Loucy (cell line): ENCODE measurements around the gene MRGPRE.

ENCODE experiments used
- H2AFZ ChIP-seq: fragments of 200-600 bp; sonication (generic); 2 replicates; pipeline ENCODE4 v1.6.0; 2016; ENCODE audit warnings: antibody characterized with exemption, mild to moderate bottlenecking, low read length, moderate library complexity
- H3F3A ChIP-seq: fragments of 200-600 bp; 2 replicates; pipeline ENCODE4 v1.6.0; 2016; ENCODE audit warnings: antibody characterized with exemption, low read depth, mild to moderate bottlenecking
- H3K27me3 ChIP-seq: fragments of 200-600 bp; sonication (generic); 2 replicates; pipeline ENCODE4 v1.6.1; 2014; ENCODE audit warnings: low read length, mild to moderate bottlenecking; ENCODE audit not compliant: insufficient read depth, poor library complexity, severe bottlenecking
- H3K36me3 ChIP-seq: fragments of 200-600 bp; sonication (generic); 2 replicates; pipeline ENCODE4 v1.6.1; 2016; ENCODE audit warnings: low read length; ENCODE audit not compliant: insufficient read depth
- H3K4me1 ChIP-seq: fragments of 200-600 bp; sonication (generic); 2 replicates; pipeline ENCODE4 v1.5.1; 2014; ENCODE audit warnings: low read length, mild to moderate bottlenecking; ENCODE audit not compliant: insufficient read depth, poor library complexity, severe bottlenecking
- H3K4me2 ChIP-seq: fragments of 200-600 bp; sonication (generic); 2 replicates; pipeline ENCODE4 v1.6.0; 2014; ENCODE audit warnings: antibody characterized with exemption, low read length, low read depth, mild to moderate bottlenecking; ENCODE audit not compliant: poor library complexity, severe bottlenecking
- H3K4me3 ChIP-seq: fragments of 200-600 bp; sonication (generic); 2 replicates; pipeline ENCODE4 v1.5.1; 2014; ENCODE audit warnings: low read length, mild to moderate bottlenecking, mixed read lengths; ENCODE audit not compliant: poor library complexity, severe bottlenecking
- H3K79me2 ChIP-seq: fragments of 200-600 bp; sonication (generic); 2 replicates; pipeline ENCODE4 v1.6.1; 2014; ENCODE audit warnings: low read length; ENCODE audit not compliant: insufficient read depth
- H3K9ac ChIP-seq: fragments of 200-600 bp; sonication (generic); 2 replicates; pipeline ENCODE4 v1.6.0; 2014; ENCODE audit warnings: mild to moderate bottlenecking, low read depth, low read length, moderate library complexity; ENCODE audit not compliant: poor library complexity, severe bottlenecking
- H3K9me2 ChIP-seq: fragments of 200-600 bp; sonication (generic); replicated peaks from 2 replicates; pipeline ENCODE4 v1.6.1; 2016; ENCODE audit warnings: low read depth, low read length, mixed read lengths
- H3K9me3 ChIP-seq: fragments of 200-600 bp; sonication (generic); 2 replicates; pipeline ENCODE4 v1.6.1; 2014; ENCODE audit warnings: mild to moderate bottlenecking, antibody characterized with exemption, low read length, low read depth; ENCODE audit not compliant: insufficient read depth
- H4K20me1 ChIP-seq: fragments of 200-600 bp; sonication (generic); 2 replicates; pipeline ENCODE4 v1.6.0; 2014; ENCODE audit warnings: antibody characterized with exemption, low read length, mild to moderate bottlenecking; ENCODE audit not compliant: insufficient read depth, poor library complexity, severe bottlenecking
- CTCF ChIP-seq: fragments of 200-600 bp; sonication (generic); conservative IDR thresholded peaks from 2 replicates; pipeline ENCODE4 v1.5.1; 2014; ENCODE audit warnings: mild to moderate bottlenecking, antibody characterized with exemption, low read length
- EZH2phosphoT487 ChIP-seq: fragments of 200-600 bp; IDR thresholded peaks from 2 replicates; pipeline ENCODE4 v1.6.1; 2018; ENCODE audit warnings: antibody characterized with exemption, mild to moderate bottlenecking, moderate library complexity, borderline replicate concordance

Gene MRGPRE

GRCh38 chr11:3214420-3214699 lies 17.9 kb downstream of the MRGPRE start:
- Histone ChIP-seq H3K9me2 (no peaks in the 10 kb centered on the region), H4K20me1 (no peaks in the 10 kb centered on the region), H3K4me1 (peaks cover 24% of the 10 kb centered on the region), H3K4me2 (no peak overlapping the region), H3F3A (no peaks in the 10 kb centered on the region), H3K4me3 (no peak overlapping the region), H3K9me3 (0 out of 2 replicates have a peak, but pooled peaks cover 3% of the 10 kb centered on the region), H3K9ac (no peak overlapping the region), H2AFZ (no peak overlapping the region), H3K79me2 (no peaks in the 10 kb centered on the region), H3K27me3 (no peaks in the 10 kb centered on the region), H3K36me3 (no peaks in the 10 kb centered on the region)
- no peak for TF ChIP-seq EZH2phosphoT487
- TF ChIP-seq CTCF, result no peak

DNA sequence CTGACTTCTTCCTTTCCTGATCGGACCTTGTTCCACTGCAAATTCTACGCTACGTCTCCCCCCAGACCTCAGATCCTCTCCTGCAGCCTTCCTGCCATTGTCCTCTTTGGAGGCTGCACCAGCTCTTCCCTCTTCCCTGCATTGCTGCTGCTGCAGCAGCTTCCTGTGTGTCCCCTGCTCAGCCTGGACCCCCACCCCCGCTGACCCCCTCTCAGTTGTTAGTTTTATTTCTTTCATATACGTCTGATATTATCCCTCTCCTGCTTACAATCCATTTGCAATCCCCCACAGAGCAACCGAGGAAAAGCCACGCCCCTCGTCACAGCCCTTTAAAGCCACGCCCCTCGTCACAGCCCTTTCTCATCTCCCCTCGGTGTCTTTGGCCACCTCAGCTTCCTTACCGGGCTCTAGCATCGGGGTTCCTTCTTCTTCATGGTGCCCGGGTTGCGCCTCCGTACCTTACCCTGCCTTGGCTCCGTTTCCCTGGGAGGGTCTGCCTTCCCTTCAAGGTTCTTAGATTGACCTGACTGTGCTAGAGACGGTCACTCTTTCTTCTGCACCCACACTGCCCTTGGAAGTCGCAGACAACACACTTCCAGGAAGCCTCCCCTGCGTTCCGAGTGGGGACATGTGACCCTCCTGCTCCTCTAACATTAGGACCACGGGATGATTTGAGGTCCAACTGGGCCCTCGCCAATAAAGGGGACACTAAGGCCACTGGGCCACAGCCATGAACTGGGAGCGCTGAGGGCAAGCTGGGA lies 18.4 kb downstream of the MRGPRE start:
- Histone ChIP-seq H3F3A (no peaks in the 10 kb centered on the region), H3K36me3 (no peaks in the 10 kb centered on the region), H3K9me2 (no peaks in the 10 kb centered on the region)

DNA sequence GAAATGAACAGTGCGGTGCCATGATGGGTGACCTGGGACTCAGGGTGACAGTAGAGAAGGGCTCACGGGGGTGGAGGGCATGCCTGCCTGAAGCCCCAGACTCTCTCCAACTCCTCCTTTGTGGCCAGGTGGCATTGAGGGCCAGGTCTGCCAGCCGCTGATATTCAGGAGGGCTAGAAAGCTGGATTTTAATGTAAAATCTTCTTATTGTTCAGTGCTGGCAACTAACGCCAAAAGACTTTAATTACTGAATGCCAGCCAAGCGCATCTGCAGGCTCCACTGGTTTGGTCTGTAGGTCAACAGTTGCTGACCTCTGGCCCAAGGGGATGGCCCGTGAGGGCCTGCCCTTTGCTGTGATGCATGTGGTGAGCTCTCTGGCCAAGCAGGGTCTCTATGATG lies 23.9 kb downstream of the MRGPRE start:
- no peak for TF ChIP-seq CTCF
- TF ChIP-seq EZH2phosphoT487, result no peak
- Histone ChIP-seq H3K36me3 (no peaks in the 10 kb centered on the region), H3K79me2 (no peaks in the 10 kb centered on the region), H2AFZ (no peak overlapping the region), H3F3A (no peaks in the 10 kb centered on the region), H3K4me2 (no peak overlapping the region), H3K4me1 (peaks cover 10% of the 10 kb centered on the region), H3K9me2 (no peaks in the 10 kb centered on the region), H3K9me3 (0 out of 2 replicates have a peak, but pooled peaks cover 3% of the 10 kb centered on the region), H4K20me1 (no peaks in the 10 kb centered on the region), H3K9ac (no peak overlapping the region), H3K4me3 (no peak overlapping the region), H3K27me3 (no peaks in the 10 kb centered on the region)

More for the DNA sequence above, 18.4 kb downstream of the MRGPRE start:
- no peak overlapping the region for H3K4me2 ChIP-seq
- no peaks in the 10 kb centered on the region for H4K20me1 ChIP-seq
- H2AFZ ChIP-seq, result no peak overlapping the region
- 0 out of 2 replicates have a peak, but pooled peaks cover 3% of the 10 kb centered on the region for H3K9me3 ChIP-seq
- no peaks in the 10 kb centered on the region for H3K27me3 ChIP-seq
- peaks cover 28% of the 10 kb centered on the region for H3K4me1 ChIP-seq
- no peaks in the 10 kb centered on the region for H3K79me2 ChIP-seq
- H3K4me3 ChIP-seq, result no peak overlapping the region
- no peak for TF ChIP-seq CTCF
- no peak for TF ChIP-seq EZH2phosphoT487
- H3K9ac ChIP-seq, result no peak overlapping the region
